Measurements from ENCODE around the gene MTF2. TPM values are rescaled to one million over a fixed set of nuclear protein-coding genes. Genes with fewer than 3 reads are reported as not detected.

Gene MTF2
- polyA plus RNA-seq, 4 donors: 6.5 to 29.1 (median 9.2) TPM

DNA sequence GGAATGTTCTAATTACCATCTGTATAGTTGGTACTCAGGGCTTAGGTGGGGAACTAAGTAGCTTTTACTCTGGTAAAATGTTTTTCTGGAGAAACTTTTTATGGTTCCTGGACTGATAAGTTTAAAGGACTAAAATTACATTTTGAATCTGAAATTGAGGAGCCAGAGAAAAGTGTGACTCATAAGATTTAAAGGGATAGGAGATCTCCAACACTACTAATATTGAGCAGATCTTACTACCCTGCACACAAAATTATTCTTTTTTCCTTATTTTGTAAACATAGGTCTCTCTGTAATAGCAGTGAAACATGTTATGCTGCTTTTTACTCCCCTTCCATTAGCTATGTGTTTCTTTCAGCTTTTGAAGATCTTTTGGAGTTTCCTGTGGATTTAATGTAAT is 32.5 kb downstream of the MTF2 start:
- Histone ChIP-seq H3K36me3 (ENCODE audit: control insufficient read depth in 3 of 3, insufficient read depth in 2 of 3, low read depth in 1 of 3, low read length in 3 of 3) (peaks cover 5 to 21% (median 6%) of the 10 kb centered on the region in 3 donors), H3K4me3 (ENCODE audit: low read depth in 1 of 3, low read length in 3 of 3) (no peak overlapping the region), H3K9me3 (ENCODE audit: control insufficient read depth in 2 of 2, insufficient read depth in 1 of 2, low read depth in 1 of 2, low read length in 1 of 2) (peaks cover 0 to 10% of the 10 kb centered on the region in 2 donors), H3K4me1 (ENCODE audit: control insufficient read depth in 3 of 3, insufficient read depth in 2 of 3, low read depth in 1 of 3, low read length in 2 of 3) (no peaks in the 10 kb centered on the region), H3K27me3 (ENCODE audit: control insufficient read depth in 3 of 3, insufficient read depth in 3 of 3, low read length in 3 of 3) (no peaks in the 10 kb centered on the region), H3K27ac (ENCODE audit: low read depth in 1 of 3, low read length in 2 of 3) (no peak overlapping the region)
- FAIRE-seq (no peak), DNase-seq (no peak)

- FAIRE-seq: no peak
- H3K4me3 ChIP-seq (ENCODE audit: low read depth in 1 of 3, low read length in 3 of 3): no peak overlapping the region
- 95 to 97% (median 96%) methylated on average over 3 of the region's 3 CpGs for WGBS, 3 donors
These were observed 34.0 kb downstream of the MTF2 start for GRCh38 chr1:93113127-93113526.

DNA sequence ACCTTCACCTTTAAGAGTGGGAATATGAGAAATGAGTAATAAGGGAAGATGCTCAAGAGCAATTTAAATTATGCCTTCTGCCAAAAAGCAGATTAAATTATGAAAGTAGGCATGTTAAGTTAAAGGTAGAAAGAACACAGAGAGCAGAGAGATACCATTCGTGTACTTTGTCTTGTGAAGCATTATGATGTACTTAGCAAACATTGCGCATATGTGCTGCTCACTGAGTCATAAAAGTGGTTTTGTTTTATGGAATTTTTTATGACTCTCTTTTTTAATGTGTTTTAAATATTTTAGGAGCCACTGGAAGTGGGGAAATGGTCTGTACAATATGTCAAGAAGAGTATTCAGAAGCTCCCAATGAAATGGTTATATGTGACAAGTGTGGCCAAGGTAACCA is 35.3 kb downstream of the MTF2 start:
- H3K4me1 ChIP-seq (ENCODE audit: control insufficient read depth in 3 of 3, insufficient read depth in 2 of 3, low read depth in 1 of 3, low read length in 2 of 3): no peaks in the 10 kb centered on the region
- 32 to 76% (median 56%) methylated on average over 2 of the region's 2 CpGs for WGBS, 3 donors
- H3K4me3 ChIP-seq (ENCODE audit: low read depth in 1 of 3, low read length in 3 of 3): no peak overlapping the region
- no peaks in the 10 kb centered on the region for H3K9me3 ChIP-seq (ENCODE audit: control insufficient read depth in 2 of 2, insufficient read depth in 1 of 2, low read depth in 1 of 2, low read length in 1 of 2)
- peaks cover 7 to 21% (median 8%) of the 10 kb centered on the region in 3 donors for H3K36me3 ChIP-seq (ENCODE audit: control insufficient read depth in 3 of 3, insufficient read depth in 2 of 3, low read depth in 1 of 3, low read length in 3 of 3)
- peak overlapping the region in 1 of 3 donors; percentile 41 for H3K27ac ChIP-seq (ENCODE audit: low read depth in 1 of 3, low read length in 2 of 3)
- no peaks in the 10 kb centered on the region for H3K27me3 ChIP-seq (ENCODE audit: control insufficient read depth in 3 of 3, insufficient read depth in 3 of 3, low read length in 3 of 3)
- DNase-seq: peak; percentile 50 to 56
- no peak for FAIRE-seq

More at GRCh38 chr1:93113127-93113526, 34.0 kb downstream of the MTF2 start:
- Histone ChIP-seq H3K27ac (ENCODE audit: low read depth in 1 of 3, low read length in 2 of 3) (no peak overlapping the region), H3K36me3 (ENCODE audit: control insufficient read depth in 3 of 3, insufficient read depth in 2 of 3, low read depth in 1 of 3, low read length in 3 of 3) (peaks cover 6 to 21% (median 8%) of the 10 kb centered on the region in 3 donors), H3K4me1 (ENCODE audit: control insufficient read depth in 3 of 3, insufficient read depth in 2 of 3, low read depth in 1 of 3, low read length in 2 of 3) (no peaks in the 10 kb centered on the region), H3K27me3 (ENCODE audit: control insufficient read depth in 3 of 3, insufficient read depth in 3 of 3, low read length in 3 of 3) (no peaks in the 10 kb centered on the region), H3K9me3 (ENCODE audit: control insufficient read depth in 2 of 2, insufficient read depth in 1 of 2, low read depth in 1 of 2, low read length in 1 of 2) (no peaks in the 10 kb centered on the region)
- DNase-seq: no peak

DNA sequence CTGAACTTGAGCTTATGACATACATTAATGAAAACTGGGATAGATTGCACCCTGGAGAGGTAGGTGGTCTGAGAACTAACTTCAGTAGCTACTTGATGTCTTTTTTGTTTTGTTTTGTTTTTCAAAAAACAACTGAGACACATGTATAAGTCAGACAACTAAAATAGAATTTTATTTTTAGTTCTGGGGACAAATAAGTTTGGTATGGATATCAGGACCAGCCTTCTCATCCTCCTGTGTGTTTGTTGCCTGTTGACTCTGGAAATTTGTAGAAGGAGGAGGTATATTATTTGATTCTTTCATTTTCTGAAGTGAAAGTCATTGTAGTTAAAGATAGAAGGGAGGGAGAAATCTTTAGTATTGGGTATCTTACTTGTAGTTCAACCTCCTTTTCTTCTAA is 41.5 kb downstream of the MTF2 start:
- H3K4me3 ChIP-seq (ENCODE audit: low read depth in 1 of 3, low read length in 3 of 3): no peak overlapping the region
- no peaks in the 10 kb centered on the region for H3K9me3 ChIP-seq (ENCODE audit: control insufficient read depth in 2 of 2, insufficient read depth in 1 of 2, low read depth in 1 of 2, low read length in 1 of 2)
- H3K36me3 ChIP-seq (ENCODE audit: control insufficient read depth in 3 of 3, insufficient read depth in 2 of 3, low read depth in 1 of 3, low read length in 3 of 3): peaks cover 4 to 24% (median 6%) of the 10 kb centered on the region in 3 donors
- no peak for FAIRE-seq
- H3K4me1 ChIP-seq (ENCODE audit: control insufficient read depth in 3 of 3, insufficient read depth in 2 of 3, low read depth in 1 of 3, low read length in 2 of 3): no peaks in the 10 kb centered on the region
- H3K27me3 ChIP-seq (ENCODE audit: control insufficient read depth in 3 of 3, insufficient read depth in 3 of 3, low read length in 3 of 3): no peaks in the 10 kb centered on the region
- H3K27ac ChIP-seq (ENCODE audit: low read depth in 1 of 3, low read length in 2 of 3): no peak overlapping the region
- DNase-seq: no peak

GRCh38 chr1:93123201-93123783 is 44.2 kb downstream of the MTF2 start:
- peak overlapping the region in 1 of 3 donors; percentile 25 for H3K27ac ChIP-seq (ENCODE audit: low read depth in 1 of 3, low read length in 2 of 3)
- no peaks in the 10 kb centered on the region for H3K9me3 ChIP-seq (ENCODE audit: control insufficient read depth in 2 of 2, insufficient read depth in 1 of 2, low read depth in 1 of 2, low read length in 1 of 2)
- FAIRE-seq (no peak), DNase-seq (peak; percentile 63 to 72)
- WGBS, 3 donors: 27 to 65% (median 44%) methylated on average over 4 of the region's 4 CpGs
- no peak overlapping the region for H3K4me3 ChIP-seq (ENCODE audit: low read depth in 1 of 3, low read length in 3 of 3)
- peaks cover 0 to 11% (median under 1%) of the 10 kb centered on the region in 3 donors for H3K36me3 ChIP-seq (ENCODE audit: control insufficient read depth in 3 of 3, insufficient read depth in 2 of 3, low read depth in 1 of 3, low read length in 3 of 3)
- H3K27me3 ChIP-seq (ENCODE audit: control insufficient read depth in 3 of 3, insufficient read depth in 3 of 3, low read length in 3 of 3): no peaks in the 10 kb centered on the region
- no peaks in the 10 kb centered on the region for H3K4me1 ChIP-seq (ENCODE audit: control insufficient read depth in 3 of 3, insufficient read depth in 2 of 3, low read depth in 1 of 3, low read length in 2 of 3)

GRCh38 chr1:93124556-93125355 is 45.7 kb downstream of the MTF2 start:
- FAIRE-seq: no peak
- Histone ChIP-seq H3K4me1 (ENCODE audit: control insufficient read depth in 3 of 3, insufficient read depth in 2 of 3, low read depth in 1 of 3, low read length in 2 of 3) (no peaks in the 10 kb centered on the region), H3K4me3 (ENCODE audit: low read depth in 1 of 3, low read length in 3 of 3) (no peak overlapping the region), H3K36me3 (ENCODE audit: control insufficient read depth in 3 of 3, insufficient read depth in 2 of 3, low read depth in 1 of 3, low read length in 3 of 3) (peaks cover 0 to 13% (median 0%) of the 10 kb centered on the region in 3 donors), H3K9me3 (ENCODE audit: control insufficient read depth in 2 of 2, insufficient read depth in 1 of 2, low read depth in 1 of 2, low read length in 1 of 2) (no peaks in the 10 kb centered on the region), H3K27ac (ENCODE audit: low read depth in 1 of 3, low read length in 2 of 3) (no peak overlapping the region), H3K27me3 (ENCODE audit: control insufficient read depth in 3 of 3, insufficient read depth in 3 of 3, low read length in 3 of 3) (no peaks in the 10 kb centered on the region)
- 60 to 72% (median 62%) methylated on average over 4 of the region's 4 CpGs for WGBS, 3 donors
- no peak for DNase-seq

DNA sequence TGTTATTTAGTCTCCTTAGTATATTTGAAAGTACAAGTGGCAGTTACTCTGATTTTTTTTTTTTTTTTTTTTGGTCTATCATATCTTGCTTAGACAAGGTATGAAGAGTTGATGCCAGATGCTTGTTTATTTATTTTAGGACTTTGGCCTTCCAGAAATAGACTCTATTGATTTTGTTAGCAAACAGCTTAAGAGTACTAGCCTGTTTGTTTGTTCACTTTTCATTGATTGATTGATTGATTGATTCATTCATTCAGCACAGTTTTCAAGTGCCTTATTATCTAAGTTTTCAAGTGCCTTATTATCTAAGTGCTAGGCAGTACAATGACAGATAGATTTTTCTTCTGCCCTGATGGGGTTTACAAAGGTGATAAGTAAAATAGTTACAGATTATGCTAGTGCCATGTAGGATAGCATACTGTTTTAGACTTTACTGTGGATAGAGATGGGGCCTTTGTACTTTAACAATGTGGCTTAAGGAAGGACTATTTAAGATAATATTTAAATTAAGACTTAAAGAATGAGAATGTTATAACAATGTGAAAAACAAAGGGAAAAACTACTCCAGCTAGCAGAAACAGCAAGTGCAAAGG is 50.5 kb downstream of the MTF2 start:
- Histone ChIP-seq H3K9me3 (ENCODE audit: control insufficient read depth in 2 of 2, insufficient read depth in 1 of 2, low read depth in 1 of 2, low read length in 1 of 2) (no peaks in the 10 kb centered on the region), H3K4me3 (ENCODE audit: low read depth in 1 of 3, low read length in 3 of 3) (no peak overlapping the region), H3K36me3 (ENCODE audit: control insufficient read depth in 3 of 3, insufficient read depth in 2 of 3, low read depth in 1 of 3, low read length in 3 of 3) (peaks cover 0 to 12% (median 0%) of the 10 kb centered on the region in 3 donors), H3K27me3 (ENCODE audit: control insufficient read depth in 3 of 3, insufficient read depth in 3 of 3, low read length in 3 of 3) (no peaks in the 10 kb centered on the region), H3K4me1 (ENCODE audit: control insufficient read depth in 3 of 3, insufficient read depth in 2 of 3, low read depth in 1 of 3, low read length in 2 of 3) (no peaks in the 10 kb centered on the region), H3K27ac (ENCODE audit: low read depth in 1 of 3, low read length in 2 of 3) (no peak overlapping the region)
- peak in 1 of 2 donors; percentile 59 for DNase-seq
- FAIRE-seq: no peak

GRCh38 chr1:93132638-93133037 is 53.6 kb downstream of the MTF2 start:
- no peak for FAIRE-seq

More at GRCh38 chr1:93132638-93133037, 53.6 kb downstream of the MTF2 start:
- no peak overlapping the region for H3K4me3 ChIP-seq (ENCODE audit: low read depth in 1 of 3, low read length in 3 of 3)
- no peaks in the 10 kb centered on the region for H3K27me3 ChIP-seq (ENCODE audit: control insufficient read depth in 3 of 3, insufficient read depth in 3 of 3, low read length in 3 of 3)
- no peaks in the 10 kb centered on the region for H3K9me3 ChIP-seq (ENCODE audit: control insufficient read depth in 2 of 2, insufficient read depth in 1 of 2, low read depth in 1 of 2, low read length in 1 of 2)
- H3K36me3 ChIP-seq (ENCODE audit: control insufficient read depth in 3 of 3, insufficient read depth in 2 of 3, low read depth in 1 of 3, low read length in 3 of 3): peaks cover 0 to 26% (median 2%) of the 10 kb centered on the region in 3 donors
- no peak for DNase-seq
- H3K4me1 ChIP-seq (ENCODE audit: control insufficient read depth in 3 of 3, insufficient read depth in 2 of 3, low read depth in 1 of 3, low read length in 2 of 3): no peaks in the 10 kb centered on the region
- no peak overlapping the region for H3K27ac ChIP-seq (ENCODE audit: low read depth in 1 of 3, low read length in 2 of 3)
